Measurements from ENCODE around the gene PPP4R3B.
"Not testable (repeated sequence)": the region's sequence is repeated elsewhere in the genome, so short reads cannot be mapped to it uniquely, and the experiment has no call there.

Gene PPP4R3B

DNA sequence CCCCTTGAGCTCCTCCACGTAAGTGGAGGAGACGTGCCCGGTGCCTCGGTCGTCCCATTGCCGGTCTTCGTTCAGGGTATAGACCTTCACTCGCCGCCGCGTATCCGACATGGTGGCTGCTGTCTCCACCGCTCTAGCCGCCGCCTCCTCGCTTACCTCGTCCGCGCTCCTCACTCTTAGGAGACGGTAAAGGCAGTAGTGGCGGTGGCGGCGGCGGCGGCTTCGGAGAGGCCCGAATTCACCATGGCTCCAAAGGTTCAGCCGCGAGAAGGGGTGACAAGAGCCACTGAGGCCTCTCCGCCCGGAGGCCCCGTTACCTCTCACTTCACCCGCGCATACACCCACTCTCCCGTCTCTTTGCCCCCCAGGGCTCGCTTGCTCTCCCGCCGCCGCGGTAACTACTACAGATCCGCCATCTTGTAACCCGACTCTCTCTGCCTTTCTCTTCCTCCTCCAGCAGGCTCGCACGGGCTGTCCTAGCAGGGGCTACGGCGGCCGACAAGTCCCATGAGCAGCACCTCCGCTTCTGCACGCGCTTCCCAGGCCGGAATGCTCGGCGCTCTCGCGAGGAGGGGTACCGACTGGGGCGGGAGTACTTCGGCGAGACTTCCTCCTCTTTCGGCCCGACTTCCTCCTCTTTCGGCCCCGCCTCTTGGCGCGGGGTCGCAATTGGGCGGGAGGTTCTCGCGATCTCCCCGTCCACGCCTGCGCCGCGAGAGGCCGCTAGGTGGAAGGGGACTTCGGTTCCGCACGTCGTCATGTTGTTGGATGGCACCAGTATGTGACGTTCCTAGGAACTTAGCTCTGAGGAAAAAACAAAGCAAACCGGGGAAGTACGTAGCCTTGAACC is at the start of gene PPP4R3B:
Gene PPP4R3B (minus strand): TSS at position 448 of the 850 bp plus-strand sequence. CDS start 337 bp downstream, at position 111.
- peak; percentile 95 to 98 for DNase-seq (ENCODE audit: low read depth in 2 of 2)

DNA sequence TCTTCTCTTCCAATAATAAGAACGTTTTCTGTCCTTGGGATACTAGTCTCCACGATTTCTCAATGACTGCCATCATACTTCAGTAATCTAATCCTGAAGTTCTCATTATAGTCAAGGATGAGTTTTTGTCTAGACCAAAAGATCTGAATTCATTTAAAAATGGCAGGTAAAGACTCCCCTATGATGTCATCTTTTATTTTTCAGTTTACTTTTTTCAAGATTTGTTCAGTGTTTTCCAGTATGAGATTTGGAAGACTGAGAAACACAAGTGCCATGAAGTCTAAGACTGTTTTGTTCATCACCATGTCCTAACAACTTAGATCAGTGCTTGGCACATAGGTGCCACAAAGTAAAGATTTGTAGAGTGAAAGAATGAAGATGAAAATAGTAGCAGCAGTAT is 35.8 kb upstream of the PPP4R3B start:
- no peak for DNase-seq (ENCODE audit: low read depth in 2 of 2)

GRCh38 chr2:55649211-55649610 is 31.8 kb upstream of the PPP4R3B start:
- no peak for DNase-seq (ENCODE audit: low read depth in 2 of 2)

DNA sequence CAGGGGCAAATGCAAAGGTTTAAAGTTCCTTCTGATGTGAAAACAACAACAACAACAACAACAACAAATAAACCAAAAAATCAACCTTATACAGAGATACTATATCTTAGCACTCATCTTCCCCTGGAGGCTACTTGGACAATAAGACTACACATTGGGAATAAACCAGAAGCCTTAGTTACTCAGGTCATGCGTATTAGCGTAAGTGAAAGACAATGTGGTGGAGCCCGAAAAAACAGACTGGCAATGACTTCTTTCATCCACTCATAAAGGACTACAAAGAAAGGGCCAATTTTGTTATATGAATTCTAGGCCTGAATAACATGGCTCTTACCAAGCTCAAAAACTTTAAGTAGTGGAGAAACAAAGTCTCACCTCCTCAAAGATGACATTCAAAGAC is 19.4 kb upstream of the PPP4R3B start:
- DNase-seq (ENCODE audit: low read depth in 2 of 2) = no peak

DNA sequence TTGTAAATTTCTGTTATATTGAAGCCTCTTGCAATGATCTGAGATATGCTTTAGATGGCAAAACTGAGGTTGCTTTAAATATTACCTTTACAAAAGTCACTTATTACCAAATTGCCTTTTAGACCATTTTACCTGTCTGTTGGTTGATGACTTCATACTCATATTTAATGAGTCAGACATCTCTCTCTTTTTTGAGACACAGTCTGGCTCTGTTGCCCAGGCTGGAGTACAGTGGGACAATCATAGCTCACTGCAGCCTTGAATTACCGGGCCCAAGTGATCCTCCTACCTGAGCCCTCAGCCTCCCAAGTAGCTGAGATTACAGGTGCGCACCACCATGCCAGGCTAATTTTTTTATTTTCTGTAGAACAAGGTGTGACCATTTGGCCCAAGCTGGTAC is 11.5 kb upstream of the PPP4R3B start:
- DNase-seq (ENCODE audit: low read depth in 2 of 2) = no peak

DNA sequence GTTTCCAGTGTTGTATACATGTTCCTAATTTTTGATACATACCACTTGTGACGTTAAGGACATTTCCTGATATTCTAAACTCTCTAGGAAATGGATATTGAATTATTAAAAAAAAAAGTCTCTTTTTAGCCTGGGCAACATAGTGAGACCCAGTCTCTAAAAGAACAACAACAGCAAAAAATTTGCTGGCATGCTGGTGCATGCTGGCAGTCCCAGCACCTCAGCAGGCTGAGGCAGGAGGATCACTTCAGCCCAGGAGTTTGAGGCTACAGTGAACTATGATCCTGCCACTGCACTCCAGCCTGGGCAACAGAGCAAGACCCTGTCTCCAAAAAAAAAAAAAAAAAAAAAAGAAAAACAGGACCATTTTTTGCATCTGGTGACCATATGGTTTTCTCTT is 10.5 kb upstream of the PPP4R3B start:
- DNase-seq (ENCODE audit: low read depth in 2 of 2) = no peak

GRCh38 chr2:55621802-55622201 is 4.4 kb upstream of the PPP4R3B start:
- DNase-seq (ENCODE audit: low read depth in 2 of 2) = no peak

DNA sequence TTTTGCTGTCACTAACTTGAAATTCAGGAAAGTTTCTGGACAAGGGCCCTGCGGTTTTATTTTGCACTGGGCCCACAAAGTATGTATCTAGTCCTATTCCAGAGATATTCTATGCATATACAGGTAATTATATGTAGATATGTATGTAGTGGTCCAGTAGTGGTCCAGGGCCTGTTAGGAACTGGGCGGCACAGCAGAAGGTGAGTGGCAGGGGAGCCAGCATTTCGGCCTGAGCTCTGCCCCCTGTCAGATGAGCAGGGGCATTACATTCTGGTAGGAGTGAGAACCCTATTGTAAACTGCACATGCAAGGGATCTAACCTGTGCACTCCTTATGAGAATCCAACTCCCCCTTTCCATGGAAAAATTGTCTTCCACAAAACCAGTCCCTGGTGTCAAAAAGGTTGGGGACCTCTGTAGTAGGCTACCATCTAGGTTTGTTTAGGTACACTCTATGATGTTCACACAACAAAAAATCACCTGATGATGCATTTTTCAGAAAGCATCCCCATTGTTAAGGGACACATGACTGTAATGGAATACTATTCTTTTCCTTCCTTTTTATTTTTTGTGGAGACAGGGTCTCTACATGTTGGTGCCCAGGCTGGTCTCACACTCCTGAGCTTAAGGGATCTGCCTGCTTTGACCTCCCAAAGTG is 2.8 kb upstream of the PPP4R3B start:
- DNase-seq (ENCODE audit: low read depth in 2 of 2) = no peak

- DNase-seq (ENCODE audit: low read depth in 2 of 2) = peak in 1 of 2 experiments; percentile 36
Observed at GRCh38 chr2:55618275-55619055, 1.0 kb upstream of the PPP4R3B start.

GRCh38 chr2:55618025-55618274 is 528 bp upstream of the PPP4R3B start:
- DNase-seq (ENCODE audit: low read depth in 2 of 2) = no peak

DNA sequence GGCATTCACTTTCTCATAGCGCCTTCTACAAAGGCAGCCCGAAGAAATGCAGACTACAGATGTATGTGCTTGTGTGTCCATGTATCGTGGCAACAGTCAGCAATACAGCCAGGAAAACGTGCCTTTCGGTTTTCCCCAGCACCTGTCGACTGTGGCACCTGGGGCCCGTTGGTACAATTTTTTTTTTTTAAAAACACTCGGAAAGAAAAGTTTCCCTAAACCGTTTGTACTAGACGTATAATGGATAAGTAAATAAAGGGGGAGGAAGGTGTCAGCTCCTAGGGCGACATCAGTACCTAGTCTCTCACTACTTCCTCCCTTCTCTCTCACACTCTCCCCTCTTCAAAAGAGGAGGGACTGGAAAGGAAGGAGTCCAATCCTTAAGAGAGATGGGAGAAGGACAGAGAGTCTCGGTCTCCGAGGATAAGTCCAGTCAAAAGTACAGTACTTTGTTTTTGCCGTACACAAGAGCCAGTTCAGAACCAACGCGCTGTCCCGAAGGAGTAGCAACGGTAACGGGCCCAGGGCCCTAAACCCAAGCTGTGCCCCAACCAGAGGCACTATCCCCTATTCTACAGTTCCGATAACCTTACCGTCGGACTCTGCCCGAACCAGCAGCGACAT is 759 bp downstream of the PPP4R3B start:
- DNase-seq (ENCODE audit: low read depth in 2 of 2) = no peak

GRCh38 chr2:55611997-55612396 is 5.4 kb downstream of the PPP4R3B start:
- no peak for DNase-seq (ENCODE audit: low read depth in 2 of 2)

DNA sequence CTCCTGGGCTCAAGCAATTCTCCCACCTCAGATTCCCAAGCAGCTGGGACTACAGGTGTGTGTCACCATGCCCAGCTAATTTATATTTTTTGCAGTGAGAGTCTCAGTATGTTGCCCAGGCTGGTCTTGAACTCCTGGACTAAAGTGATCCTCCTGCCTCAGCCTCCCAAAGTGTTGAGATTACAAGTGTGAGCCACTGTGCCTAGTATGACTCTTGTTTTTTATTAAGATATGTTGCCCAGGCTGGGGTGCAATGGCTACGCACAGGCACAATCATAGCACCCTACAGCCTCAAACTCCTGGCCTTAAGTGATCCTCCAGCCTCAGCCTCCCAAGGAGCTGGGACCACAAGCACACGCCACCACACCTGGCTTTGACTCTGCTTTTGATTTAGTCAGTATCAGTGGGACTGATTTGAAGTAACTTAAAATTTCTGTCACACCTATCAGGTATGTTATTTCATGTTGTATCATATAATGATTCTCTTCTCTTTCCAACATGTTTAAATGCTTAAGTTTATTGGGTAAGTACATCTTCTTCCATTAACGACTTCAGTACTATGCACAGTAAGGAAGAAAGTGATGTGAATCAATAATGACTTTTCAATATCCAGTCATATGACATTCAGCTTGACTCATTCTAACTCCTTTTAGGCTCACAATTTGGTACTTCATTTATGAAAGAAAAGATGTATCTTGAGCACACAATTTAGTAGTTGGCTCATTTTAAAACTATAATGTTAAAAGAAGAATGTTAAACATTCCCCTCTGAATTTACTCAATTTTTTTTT is 6.3 kb downstream of the PPP4R3B start:
- DNase-seq (ENCODE audit: low read depth in 2 of 2) = no peak

GRCh38 chr2:55609938-55610578 is 7.4 kb downstream of the PPP4R3B start:
- no peak for DNase-seq (ENCODE audit: low read depth in 2 of 2)

DNA sequence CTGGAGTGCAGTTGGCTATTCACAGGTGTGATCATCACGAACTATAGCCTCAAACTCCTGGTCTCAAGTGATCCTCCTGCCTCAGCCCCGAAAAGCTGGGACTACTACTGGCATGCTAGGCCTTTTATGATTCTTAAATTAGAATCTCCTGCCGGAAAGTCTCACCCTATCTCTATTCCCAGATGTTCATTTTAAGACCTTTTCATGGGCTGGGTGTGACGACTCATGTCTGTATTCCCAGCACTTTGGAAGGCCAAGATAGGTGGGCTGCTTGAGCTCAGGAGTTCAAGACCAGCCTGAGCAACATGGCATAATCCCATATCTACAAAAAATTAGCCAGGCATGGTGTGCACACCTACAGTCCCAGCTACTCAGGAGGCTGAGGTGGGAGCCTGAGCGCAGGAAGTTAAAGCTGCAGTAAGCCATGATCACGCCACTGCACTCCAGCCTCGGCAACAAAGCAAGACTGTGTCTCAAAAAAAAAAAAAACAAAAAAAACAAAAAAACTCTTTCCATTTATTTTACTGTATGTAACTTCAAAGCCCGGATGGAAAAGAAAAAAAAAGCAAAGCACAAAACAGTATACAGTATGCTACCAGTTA is 8.1 kb downstream of the PPP4R3B start:
- DNase-seq (ENCODE audit: low read depth in 2 of 2) = no peak

DNA sequence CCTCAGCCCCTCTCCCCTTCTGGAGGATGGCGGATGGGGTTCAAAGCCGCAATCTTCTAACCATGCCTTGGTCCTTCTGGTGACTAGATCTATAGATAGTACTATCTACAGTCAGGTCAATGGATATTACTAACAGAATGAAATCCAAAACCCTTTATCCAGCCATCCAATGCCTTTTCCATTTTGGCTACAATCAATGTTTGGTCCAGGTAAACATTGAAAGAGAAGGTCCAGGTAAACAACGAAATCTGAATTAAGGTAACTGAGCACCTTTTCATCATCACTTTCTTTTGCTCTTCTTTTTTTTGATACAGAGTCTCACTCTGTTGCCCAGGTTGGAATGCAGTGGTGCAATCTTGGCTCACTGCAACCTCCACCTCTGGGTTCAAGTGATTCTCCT is 9.7 kb downstream of the PPP4R3B start:
- no peak for DNase-seq (ENCODE audit: low read depth in 2 of 2)

- no peak for DNase-seq (ENCODE audit: low read depth in 2 of 2)
Observed at GRCh38 chr2:55604027-55604565, 13.3 kb downstream of the PPP4R3B start.

DNA sequence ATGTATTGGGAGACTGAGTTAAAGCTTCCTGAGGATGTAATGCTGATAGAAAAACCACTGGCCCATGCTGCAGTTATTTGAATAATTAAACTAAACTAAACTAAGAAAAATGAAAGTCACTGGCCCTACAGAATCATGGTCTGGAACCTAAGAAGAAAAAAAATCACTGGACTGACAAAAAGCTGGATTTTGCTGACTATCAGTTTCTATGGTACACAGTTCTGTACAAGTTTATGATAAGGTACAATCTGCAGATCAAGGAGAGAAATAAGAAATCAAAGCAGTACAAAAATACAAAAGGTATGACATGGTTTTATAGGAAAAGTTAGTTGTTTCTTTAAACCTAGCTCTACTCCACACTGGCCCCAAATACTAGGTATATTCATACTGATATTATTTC is 15.6 kb downstream of the PPP4R3B start:
- DNase-seq (ENCODE audit: low read depth in 2 of 2) = no peak

GRCh38 chr2:55598056-55598795 is 19.2 kb downstream of the PPP4R3B start:
- DNase-seq (ENCODE audit: low read depth in 2 of 2) = no peak

DNA sequence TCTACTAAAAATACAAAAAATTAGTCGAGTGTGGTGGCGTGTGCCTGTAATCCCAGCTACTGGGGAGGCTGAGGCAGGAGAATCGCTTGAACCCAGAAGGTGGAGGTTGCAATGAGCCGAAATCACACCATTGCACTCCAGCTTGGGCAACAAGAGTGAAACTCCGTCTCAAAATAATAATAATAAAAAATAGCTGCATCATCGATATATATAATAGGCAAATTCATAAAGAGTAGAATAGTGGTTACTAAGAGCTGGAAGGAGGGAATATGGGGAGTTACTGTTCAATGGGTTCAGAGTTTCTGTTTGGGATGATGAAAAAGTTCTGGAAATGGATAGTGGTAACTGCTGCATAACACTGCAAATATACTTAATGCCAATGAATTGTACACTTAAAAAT is 20.6 kb downstream of the PPP4R3B start:
- DNase-seq (ENCODE audit: low read depth in 2 of 2) = not testable (repeated sequence)

Measured in stimulated activated CD4-positive, alpha-beta T cell treated with anti-CD3 and anti-CD28 coated beads, Interleukin-12 subunit alpha, Interleukin-12 subunit beta, amount 100 ng/mL, for 24 hours (primary cell).